Measurements from ENCODE around the gene CBX5. TPM values are rescaled to one million over a fixed set of nuclear protein-coding genes. Genes with fewer than 3 reads are reported as not detected.
A peak's percentile ranks its signal among the peaks of the same experiment; 100 is the strongest.

The CBX5 gene
- polyA plus RNA-seq, 1 experiment: 14.3 TPM

DNA sequence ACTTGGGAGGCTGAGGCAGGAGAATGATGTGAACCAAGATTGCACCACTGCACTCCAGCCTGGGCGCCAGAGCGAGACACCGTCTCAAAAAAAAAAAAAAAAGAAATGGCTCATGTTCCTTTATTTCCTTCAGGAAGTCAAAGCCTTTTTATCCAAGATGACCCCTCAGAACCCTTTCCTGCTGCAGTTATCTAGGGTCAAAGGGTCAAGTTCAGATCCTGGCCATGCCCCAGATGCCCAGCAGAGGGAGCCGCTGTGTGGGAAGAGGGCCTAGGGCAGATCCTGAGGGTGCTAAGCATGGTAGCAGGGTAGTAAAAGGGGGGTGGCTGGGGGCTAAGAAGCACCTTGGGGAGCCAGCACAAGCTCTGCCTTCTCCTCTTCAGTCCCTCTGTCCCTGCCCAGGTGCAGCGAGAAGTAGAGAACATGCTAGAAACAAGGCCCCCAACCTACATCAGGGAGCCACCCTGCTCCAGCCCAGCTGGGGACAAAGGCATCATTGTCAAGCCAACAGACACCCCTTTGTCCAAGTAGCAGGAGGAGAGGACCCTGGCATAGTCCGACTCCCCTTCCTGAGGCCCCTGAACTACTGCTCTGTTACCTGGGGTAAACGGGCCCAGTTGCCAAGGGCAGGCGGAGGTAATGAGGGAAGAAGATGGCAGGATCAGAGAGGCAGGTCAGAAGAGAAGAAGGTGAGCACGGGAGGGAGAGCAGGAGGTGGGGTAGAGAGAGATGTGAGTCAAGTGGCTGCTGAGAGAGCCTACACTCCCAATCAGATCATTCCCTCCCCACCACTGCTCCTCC, 14.4 kb upstream of the CBX5 start:
- TF ChIP-seq, protein P1, sequence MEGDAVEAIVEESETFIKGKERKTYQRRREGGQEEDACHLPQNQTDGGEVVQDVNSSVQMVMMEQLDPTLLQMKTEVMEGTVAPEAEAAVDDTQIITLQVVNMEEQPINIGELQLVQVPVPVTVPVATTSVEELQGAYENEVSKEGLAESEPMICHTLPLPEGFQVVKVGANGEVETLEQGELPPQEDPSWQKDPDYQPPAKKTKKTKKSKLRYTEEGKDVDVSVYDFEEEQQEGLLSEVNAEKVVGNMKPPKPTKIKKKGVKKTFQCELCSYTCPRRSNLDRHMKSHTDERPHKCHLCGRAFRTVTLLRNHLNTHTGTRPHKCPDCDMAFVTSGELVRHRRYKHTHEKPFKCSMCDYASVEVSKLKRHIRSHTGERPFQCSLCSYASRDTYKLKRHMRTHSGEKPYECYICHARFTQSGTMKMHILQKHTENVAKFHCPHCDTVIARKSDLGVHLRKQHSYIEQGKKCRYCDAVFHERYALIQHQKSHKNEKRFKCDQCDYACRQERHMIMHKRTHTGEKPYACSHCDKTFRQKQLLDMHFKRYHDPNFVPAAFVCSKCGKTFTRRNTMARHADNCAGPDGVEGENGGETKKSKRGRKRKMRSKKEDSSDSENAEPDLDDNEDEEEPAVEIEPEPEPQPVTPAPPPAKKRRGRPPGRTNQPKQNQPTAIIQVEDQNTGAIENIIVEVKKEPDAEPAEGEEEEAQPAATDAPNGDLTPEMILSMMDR (IDR thresholded peaks at IDR 0.05; ENCODE audit: insufficient read depth, low read depth, low read length): peak; percentile 89
- no peak overlapping the region for H3K4me3 ChIP-seq (ENCODE audit: low read depth, low read length)
- ChIA-PET CTCF (interaction anchor here (0.7 to 8.1 kb wide), 26 partner anchors 10 to 86 kb away, joined by 3 to 86 read pairs (median 3); partner anchors contain the start of genes COPZ1 and HNRNPA1), POLR2A (no interaction called here)
- H3K27me3 ChIP-seq (ENCODE audit: control insufficient read depth, insufficient read depth, low read length): peaks cover 3% of the 10 kb centered on the region; the same call in 1 of the 2 replicates
- DNase-seq (ENCODE audit: low read depth): no peak
- no peaks in the 10 kb centered on the region for H3K36me3 ChIP-seq (ENCODE audit: control insufficient read depth, insufficient read depth, low read length)

DNA sequence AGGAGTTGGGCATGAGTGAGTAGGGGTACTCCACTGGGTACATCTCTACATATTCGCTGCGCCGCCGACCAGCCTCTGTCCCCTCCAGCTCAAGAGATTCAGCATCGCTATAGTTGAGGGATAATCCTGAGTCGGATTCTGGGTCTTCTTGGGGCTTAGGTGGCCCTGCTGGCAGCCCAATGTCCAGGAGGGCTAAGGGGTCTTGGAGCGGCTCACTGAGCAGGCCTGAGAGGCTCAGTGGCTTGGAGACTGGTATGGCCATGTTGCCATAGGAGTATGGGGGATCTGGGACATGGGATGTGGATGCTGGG, 13.0 kb upstream of the CBX5 start:
- DNase-seq (ENCODE audit: low read depth): no peak
- POLR2A ChIA-PET: no interaction called here

DNA sequence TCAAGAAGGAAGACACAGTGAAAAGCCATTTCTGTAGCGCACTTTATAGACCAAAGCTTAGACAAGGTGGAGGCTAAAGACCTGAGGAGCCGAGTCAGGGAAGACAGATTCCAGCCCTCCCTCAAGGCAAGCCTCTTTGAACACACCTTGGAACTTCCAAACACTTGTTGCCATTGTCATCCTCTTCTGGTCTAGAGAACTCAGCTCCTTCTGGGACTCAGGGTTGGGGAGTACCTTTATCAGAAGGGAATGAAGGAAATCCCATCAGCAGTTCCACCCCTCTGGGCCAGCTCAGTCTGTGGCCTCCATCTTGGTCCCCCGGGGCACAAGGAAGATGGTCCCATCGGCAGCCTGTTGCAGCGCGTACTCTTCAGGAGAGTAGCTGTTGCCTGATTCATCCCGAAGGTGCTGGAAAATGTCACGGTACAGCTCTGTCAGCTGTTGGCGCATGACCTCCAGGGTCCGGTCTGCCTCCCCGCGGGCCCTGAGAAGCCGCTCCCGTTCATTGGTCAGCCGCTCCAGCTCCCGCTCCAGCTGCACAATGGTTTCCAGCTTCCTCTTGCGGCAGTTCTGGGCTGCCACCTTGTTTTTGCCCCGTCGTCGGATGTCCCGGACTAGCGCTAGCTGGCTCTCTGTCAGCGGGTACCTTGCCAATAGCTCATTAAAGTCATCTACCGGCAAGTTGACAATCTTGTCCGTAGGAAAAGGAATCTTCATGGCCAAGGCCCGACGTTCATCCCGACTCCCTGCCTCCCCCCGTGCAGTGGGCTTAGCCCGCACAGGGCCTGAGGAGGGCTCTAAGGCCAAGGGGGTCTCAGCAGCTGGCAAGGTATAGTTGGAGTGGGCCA, 12.4 kb upstream of the CBX5 start:
- CTCF ChIA-PET: interaction anchor here (0.9 to 8.1 kb wide), 18 partner anchors 8 to 88 kb away, joined by 3 to 86 read pairs (median 6); partner anchors contain the start of genes COPZ1 and NFE2
- TF ChIP-seq, protein P1 (IDR thresholded peaks at IDR 0.05; ENCODE audit: insufficient read depth, low read depth, low read length): no peak
- peaks cover 5% of the 10 kb centered on the region for H3K36me3 ChIP-seq (ENCODE audit: control insufficient read depth, insufficient read depth, low read length)
- H3K27me3 ChIP-seq (ENCODE audit: control insufficient read depth, insufficient read depth, low read length): no peaks in the 10 kb centered on the region
- DNase-seq (ENCODE audit: low read depth): no peak
- POLR2A ChIA-PET: no interaction called here
- H3K4me3 ChIP-seq (ENCODE audit: low read depth, low read length): no peak overlapping the region

More for the DNA sequence above, 13.0 kb upstream of the CBX5 start:
- TF ChIP-seq, protein P1 (IDR thresholded peaks at IDR 0.05; ENCODE audit: insufficient read depth, low read depth, low read length): no peak
- Histone ChIP-seq H3K27me3 (ENCODE audit: control insufficient read depth, insufficient read depth, low read length) (no peaks in the 10 kb centered on the region), H3K4me3 (ENCODE audit: low read depth, low read length) (no peak overlapping the region), H3K36me3 (ENCODE audit: control insufficient read depth, insufficient read depth, low read length) (peaks cover 2% of the 10 kb centered on the region; the same call in 1 of the 2 replicates)
- CTCF ChIA-PET: interaction anchor here (1.0 to 8.1 kb wide), 18 partner anchors 8 to 87 kb away, joined by 3 to 86 read pairs (median 6); partner anchors contain the start of genes CBX5, COPZ1, HNRNPA1 and NFE2

DNA sequence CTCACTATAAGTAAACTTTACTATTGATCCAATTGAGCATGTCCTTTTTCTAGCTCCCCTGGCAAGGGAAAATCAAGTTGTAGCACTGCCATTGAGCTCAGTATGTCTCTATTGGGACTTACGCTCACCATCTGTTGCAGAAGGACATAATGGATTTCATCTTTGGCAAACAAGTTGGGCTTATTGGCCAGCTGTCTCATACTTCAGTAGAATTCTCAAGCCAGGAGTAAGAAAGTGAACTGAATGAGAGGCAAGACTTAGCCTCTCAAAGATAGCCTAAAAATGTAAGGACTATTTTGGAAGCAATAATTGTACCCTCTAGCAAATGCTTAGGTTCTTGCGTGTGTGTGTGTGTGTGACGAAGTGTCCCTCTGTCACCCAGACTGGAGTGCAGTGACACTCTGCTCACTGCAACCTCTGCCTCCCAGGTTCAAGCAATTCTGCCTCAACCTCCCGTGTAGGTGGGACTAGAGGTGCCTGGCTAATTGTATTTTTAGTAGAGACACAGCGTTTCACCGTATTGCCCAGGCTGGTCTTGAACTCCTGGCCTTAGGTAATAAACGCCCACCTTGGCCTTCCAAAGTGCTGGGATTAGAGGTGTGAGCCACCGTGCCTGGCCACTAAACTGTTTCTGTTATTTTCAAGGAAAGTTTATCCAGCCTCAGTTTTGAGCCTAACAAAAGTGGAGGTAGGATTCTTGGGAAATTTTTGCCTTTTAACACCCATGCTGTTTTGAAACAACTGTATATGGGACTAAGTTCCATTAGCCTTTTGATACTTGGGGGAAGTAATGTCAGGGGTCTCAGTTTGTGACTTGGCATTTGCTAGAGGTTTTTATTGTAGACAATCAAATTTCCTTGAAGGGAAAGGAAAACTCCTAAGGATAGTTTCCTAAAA, 7.6 kb upstream of the CBX5 start:
- CTCF ChIA-PET: interaction anchor here (1.0 to 2.3 kb wide), 10 partner anchors 9 to 92 kb away, joined by 3 to 15 read pairs (median 8); partner anchors contain the start of gene NFE2
- Histone ChIP-seq H3K27me3 (ENCODE audit: control insufficient read depth, insufficient read depth, low read length) (no peaks in the 10 kb centered on the region), H3K36me3 (ENCODE audit: control insufficient read depth, insufficient read depth, low read length) (peaks cover 18% of the 10 kb centered on the region), H3K4me3 (ENCODE audit: low read depth, low read length) (no peak overlapping the region)
- no peak for DNase-seq (ENCODE audit: low read depth)
- POLR2A ChIA-PET: interaction anchor here (0.5 kb wide), 1 partner anchor 40 kb away, joined by 5 read pairs; no protein-coding TSS in a partner anchor
- TF ChIP-seq, protein P1 (IDR thresholded peaks at IDR 0.05; ENCODE audit: insufficient read depth, low read depth, low read length): no peak

Data from BJ (cell line).